Activated CD4-positive, alpha-beta T cell treated with anti-CD3 and anti-CD28 coated beads for 1 hour (primary cell): ENCODE measurements around the gene OR10H1.
"Not testable (repeated sequence)": the region's sequence is repeated elsewhere in the genome, so short reads cannot be mapped to it uniquely, and the experiment has no call there.

Experiments
- DNase-seq: peaks from one replicate; pipeline ENCODE4 v3.0.0-alpha.2; 2020

OR10H1 gene, protein sequence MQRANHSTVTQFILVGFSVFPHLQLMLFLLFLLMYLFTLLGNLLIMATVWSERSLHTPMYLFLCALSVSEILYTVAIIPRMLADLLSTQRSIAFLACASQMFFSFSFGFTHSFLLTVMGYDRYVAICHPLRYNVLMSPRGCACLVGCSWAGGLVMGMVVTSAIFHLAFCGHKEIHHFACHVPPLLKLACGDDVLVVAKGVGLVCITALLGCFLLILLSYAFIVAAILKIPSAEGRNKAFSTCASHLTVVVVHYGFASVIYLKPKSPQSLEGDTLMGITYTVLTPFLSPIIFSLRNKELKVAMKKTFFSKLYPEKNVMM

DNA sequence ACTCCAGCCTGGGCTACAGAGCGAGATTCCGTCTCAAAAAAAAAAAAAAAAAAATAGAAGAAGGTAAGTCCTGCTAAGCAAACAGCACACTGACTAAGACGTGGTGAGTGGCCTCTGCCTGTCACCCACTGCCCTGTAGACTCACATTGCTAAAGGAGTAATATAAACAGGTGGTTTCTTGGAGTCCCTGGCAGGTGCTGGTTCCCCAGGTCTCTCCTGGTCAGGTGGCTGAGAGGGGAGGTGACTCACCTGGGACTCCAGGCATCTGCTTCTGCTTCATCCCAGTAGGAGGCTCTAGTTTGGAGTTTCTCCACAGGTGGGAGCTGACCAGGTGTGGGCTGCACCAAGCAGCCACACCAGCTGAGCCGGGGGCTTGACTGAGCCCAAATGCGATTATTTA, at the start of gene OR10H1:
TSS of gene OR10H1 (minus strand) at position 359 of the 400 bp plus-strand sequence. CDS start 7,627 bp downstream, outside the sequence.
- DNase-seq = no peak

DNA sequence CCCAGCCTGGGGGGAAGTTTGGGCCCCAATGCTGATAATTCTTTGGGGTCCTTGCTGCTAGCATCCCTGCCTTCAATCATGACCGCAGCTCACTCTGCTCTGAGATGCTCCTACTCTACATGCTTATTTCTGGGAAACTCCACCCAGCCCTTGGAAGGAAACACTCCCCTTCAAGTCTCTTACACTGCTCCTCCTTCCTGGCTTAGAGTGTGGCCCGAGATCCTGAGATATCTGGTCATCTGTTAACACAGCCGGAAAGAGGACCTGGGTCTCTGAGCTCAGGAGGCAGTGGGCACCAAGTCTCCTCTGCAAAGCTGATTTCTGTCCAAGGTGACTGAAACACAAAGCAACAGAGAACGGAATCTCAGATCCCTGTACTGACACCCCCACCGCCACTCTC, 49.4 kb upstream of the OR10H1 start:
- DNase-seq = no peak

DNA sequence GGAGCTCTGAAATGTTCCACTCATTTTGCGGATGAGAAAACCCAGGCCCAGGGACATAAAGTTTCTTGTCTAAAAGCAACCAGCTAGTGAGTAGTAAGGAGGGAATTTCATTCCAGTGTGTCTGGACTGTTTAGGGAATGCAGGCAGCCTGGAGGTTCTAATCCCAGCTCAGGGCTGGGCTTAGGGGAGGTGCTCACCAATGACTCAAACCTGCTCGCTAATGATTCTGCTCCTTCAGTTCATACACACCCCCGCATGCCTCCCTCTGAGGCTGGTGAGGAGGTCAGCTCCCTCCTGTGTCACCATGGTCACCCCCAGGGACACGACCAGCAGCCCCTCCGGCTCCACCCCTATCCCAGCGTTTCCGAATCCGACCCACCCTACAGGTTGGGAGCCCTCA, 47.8 kb upstream of the OR10H1 start:
- DNase-seq = no peak

DNA sequence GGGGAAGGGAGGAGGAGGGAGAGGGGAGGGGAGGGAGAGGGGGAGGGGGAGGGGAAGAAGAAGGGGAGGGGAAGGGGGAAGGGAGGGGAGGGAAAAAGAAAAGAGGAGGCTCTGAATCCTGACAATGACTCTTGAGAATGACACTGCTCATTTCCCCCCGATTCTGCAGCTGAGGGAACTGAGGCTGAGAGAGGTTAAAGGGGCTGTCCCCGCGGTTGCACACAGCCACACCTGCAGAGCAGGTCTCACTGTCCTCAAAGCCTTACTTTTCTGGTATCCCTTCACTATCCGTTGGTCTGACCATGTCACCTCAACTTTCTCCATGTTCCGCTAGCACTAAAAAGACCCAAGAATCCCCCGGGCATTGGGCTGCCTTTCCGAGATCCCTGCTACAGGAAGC, 47.0 kb upstream of the OR10H1 start:
- DNase-seq = no peak

DNA sequence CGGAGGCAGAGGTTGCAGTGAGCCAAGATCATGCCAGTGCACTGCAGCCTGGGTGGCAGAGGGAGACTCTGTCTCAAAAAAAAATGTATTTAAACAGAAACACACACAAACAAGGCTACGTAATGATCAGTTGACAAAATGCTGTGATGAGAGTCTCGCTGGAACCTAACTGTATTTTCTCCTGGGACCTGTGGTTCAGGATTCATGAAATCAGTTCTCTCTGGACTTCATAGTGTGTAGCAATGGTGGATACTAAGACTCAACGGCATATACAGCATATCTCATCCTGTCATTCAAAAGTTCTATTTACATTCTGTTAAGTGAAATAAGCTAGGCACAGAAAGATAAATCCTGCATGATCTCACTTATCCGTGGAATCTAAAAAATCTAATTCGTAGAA, 45.1 kb upstream of the OR10H1 start:
- DNase-seq = no peak

DNA sequence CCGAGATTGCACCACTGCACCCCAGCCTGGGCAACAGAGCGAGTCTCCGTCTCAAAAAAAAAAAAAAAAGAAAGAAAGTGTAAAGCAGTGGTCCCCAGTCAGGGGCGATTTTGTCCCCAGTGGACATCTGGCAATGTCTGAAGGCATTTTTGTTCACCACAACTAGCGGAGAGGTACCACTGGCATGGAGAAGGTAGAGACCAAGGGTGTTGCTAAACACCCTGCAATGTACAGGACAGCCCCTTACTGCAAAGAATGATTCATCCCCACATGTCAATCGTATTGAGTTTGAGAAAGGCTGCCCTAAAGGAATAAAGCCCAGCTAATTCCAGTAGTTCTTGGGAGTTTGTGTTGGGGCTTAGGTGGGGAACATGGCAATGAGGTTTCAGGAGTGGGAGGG, 43.7 kb upstream of the OR10H1 start:
- DNase-seq = no peak

DNA sequence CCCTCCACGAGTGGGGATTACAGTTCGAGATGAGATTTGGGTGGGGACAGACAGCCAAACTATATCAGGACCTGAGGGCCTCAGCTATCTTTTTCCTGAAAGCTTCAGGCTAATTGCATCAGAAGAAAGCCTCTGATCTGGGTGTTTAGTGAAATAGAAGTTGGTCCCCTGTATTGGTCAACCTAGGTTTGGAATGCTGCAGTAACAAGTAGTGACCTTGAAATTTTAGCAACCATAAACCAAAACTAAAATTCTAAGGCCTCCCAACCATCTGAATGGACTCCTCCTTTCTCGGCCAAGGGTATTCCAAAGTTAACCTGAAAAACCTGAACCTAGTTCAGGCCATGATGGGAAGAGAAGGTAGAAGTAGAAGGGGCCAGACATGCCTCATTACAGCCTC, 34.9 kb upstream of the OR10H1 start:
- DNase-seq = no peak

DNA sequence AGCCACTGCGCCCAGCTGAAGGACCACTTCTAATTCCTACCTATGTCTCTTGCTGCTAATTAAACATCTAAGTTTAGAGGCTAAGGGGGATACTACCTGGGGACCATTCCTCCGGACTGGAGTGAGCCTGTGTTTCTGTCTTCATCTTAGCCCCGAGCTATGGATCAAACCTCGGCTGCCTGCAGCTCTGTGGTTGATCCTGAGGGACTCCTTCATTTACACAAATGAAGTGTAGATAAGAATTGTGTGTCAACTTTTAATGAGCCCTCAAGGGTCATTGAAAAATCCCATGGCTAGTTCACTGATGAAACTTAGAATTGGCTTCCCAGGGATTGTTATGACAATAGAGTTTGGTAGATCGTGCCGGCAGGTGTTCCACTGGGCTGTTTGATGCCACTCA, 31.5 kb upstream of the OR10H1 start:
- no peak for DNase-seq

DNA sequence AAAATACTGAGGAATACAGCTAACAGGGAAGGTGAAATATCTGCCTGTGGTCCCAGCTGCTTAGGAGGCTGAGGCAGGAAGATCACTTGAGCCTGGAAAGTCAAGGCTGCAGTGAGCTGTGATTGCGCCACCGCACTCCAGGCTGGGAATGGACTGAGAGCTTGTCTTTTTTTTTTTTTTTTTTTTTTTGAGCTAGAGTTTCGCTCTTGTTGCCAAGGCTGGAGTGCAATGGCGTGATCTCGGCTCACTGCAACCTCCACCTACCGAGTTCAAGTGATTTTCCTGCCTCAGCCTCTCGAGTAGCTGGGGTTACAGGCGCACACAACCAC, 28.4 kb upstream of the OR10H1 start:
- DNase-seq = not testable (repeated sequence)

DNA sequence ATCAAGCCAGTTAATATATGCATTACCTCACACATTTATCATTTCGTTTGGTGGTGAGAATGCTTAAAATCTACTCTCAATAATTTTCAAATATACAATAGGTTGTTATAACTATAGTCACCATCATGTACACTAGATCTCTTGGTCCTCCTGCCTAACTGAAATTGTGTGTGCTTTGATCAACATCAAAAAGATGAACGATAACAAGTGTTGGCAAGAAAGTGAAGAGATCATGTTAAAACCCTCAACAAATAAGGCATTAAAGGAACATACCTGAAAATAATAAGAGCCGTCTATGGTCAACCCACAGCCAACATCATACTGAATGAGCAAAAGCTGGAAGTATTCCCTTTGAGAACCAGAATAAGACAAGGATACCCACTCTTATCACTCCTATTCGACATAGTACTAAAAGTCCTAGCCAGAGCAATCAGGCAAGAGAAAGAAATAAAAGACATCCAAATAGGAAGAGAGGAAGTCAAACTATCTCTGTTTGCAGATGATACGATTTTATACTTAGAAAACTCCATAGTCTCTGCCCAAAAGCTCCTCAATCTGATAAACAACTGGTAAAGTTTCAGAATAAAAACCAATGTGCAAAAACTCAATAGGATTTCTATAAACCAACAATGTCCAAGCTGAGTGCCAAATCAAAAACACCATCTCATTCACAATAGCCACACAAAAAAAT, 27.9 kb upstream of the OR10H1 start:
- DNase-seq = no peak

DNA sequence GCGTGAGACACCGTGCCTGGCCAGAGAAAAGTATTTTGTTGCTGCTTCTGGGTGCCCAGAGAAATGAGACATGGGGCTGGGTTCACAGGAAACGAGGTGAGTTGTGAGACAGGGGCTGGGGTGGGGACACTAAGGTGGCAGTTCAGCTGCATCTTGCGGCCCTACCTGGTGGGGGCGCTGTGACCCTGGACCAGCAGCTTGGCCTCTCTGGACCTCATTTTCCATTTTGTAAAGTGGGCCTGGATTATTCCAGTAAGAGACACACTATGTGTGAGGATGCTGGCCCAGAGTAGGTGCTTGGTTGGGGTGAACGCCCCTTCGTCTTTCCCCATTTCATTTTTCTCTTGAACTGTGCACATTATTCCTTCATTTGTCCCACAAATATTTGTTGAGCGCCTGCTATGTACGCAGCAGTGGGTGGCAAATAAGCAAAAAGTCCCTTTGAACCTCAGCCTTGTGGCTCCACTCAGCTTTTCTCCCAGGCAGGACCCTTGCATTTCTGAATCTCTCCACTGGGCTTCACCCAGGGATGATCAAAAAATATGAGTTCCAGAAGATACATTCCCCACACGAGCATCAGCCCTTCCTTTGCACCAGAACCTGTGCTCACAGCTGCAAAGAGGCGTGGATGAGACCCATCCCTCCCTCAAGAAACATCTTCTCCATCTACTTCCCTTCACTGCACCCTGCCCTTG, 26.6 kb upstream of the OR10H1 start:
- no peak for DNase-seq

DNA sequence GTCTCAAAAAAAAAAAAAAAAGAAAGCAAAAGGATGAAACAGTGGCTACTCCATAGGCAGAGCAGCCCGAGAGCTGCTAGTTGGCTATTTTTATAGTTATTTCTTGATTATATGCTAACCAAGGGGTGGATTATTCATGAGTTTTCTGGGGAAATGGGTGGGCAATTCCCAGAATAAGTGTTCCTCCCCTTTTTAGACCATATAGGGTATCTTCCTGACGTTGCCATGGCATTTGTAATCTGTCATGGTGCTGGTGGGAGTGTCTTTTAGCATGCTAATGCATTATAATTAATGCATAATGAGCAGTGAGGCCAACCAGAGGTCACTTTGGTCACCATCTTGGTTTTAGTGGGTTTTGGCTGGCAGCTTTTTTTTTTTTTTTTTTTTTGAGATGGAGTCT, 25.4 kb upstream of the OR10H1 start:
- DNase-seq = no peak

DNA sequence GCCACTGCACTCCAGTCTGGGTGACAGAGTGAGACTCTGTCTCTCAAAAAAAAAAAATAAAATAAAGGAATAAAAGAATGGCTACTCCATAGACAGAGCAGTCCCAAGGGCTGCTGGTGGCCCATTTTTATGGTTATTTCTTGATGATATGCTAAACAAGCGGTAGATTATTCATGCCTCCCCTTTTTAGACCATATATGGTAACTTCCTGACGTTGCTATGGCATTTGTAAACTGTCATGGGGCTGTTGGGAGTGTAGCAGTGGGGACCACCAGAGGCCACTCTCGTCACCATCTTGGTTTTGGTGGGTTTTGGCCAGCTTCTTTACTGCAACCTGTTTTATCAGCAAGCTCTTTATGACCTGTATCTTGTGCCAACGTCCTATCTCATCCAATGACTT, 24.4 kb upstream of the OR10H1 start:
- not testable (repeated sequence) for DNase-seq

DNA sequence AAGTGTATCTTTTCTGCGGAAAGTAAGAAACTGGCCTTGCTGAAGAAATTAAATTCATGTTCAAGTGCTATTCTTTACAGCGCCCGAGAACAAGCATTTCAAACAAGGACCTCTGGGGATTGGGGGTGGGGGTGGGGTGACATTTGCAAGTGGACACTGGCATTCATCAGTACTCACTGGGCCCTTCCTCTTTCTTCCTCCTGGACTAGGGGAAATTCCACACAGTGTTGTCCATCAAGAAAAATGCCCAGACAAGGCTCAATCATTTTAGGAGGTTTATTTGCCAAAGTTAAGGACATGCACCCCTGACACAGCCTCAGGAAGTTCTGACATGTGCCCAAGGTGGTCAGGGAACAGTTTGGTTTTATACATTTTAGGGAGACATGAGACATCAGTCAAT, 22.9 kb upstream of the OR10H1 start:
- no peak for DNase-seq

DNA sequence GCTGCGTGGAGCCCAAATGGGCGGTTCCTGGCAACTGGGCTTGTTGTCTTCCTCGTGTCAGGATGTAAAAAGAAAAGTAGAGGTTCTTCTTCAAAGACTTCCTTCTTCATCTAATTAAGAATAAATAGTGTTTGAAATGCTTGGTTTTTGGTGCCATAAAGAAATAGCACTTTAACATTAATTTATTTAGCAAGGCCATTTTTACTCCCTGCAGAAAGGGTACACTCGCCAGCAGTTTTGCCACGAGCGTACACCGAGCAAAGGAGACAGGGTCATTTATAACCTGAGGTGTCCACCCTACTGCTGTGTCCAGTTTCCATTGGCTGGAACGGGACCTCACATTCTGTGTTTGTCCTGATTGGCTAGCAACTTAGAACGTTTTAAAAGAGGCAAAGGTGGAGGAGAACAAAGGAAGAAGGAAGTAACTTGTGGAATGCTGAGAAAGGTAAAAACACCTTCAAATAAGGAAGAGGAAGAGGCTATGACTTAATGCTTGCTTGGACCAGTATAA, 21.8 kb upstream of the OR10H1 start:
- no peak for DNase-seq

DNA sequence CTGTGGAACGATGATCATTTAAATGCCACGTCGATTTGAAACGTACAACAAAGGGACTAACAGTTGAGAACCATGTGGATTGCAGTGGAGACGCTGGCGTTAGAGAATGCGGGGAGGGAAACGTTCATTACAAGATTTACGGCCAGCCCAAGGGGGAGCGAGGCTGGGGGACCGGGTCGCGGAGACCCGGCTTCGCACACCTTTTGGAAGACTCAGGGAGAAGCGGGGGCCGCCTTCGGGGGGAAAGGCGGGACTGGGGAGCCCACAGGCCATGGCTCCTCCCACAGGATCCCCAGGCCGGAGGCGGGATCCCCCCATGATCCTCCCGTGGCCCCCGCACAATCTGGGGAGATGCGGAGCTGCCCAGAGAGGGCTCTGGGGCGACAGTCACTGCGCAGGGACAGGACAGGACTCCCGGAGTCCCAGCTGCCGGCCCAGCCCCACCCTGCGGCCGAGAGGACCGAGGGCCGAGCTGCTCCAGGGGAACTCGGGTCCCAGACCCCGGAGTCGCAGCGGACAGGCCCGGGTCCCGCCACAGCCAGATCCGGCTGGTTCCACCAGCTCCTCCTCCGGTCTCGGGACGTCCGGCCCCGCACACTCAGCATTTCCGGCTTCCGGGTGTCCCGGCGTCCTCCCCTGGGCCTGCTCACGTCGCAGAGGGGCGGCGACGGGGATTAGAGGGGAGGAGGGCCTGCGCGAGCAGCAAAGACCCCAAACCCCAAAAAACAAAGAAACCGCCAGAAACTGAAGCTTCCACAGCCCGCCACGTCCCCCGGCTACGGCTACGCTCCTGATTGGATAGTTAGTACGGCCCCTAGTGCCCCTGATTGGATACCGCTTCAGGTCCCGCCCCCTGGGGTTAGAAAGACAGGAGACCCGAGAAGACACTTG, 21.1 kb upstream of the OR10H1 start:
- peak; percentile 86 for DNase-seq

DNA sequence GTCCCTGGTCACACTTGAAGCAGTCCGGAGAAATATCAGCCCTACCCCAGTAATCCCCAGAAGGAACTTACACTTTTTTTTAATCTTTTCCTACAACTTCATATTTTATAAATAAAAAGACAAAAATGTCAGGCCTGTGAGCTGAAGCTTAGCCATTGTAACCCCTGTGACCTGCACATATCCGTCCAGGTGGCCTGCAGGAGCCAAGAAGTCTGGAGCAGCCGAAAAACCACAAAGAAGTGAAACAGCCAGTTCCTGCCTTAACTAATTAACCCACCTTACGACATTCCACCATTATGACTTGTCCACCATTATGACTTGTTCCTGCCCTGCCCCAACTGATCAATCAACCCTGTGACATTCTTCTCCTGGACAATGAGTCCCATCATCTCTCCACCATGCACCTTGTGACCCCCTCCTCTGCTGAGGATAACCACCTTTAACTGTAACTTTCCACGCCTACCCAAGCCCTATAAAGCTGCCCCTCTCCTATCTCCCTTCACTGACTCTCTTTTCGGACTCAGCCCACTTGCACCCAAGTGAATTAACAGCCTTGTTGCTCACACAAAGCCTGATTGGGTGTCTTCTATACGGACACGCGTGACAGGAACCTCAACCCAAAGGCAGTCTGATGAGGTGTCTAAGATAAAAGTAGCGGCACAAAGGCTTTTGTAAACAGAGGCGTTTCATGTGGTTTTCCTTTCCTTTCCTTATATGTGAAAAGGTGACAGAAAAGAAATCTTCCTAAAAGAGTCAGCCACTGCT, 20.3 kb upstream of the OR10H1 start:
- DNase-seq = peak; percentile 43

DNA sequence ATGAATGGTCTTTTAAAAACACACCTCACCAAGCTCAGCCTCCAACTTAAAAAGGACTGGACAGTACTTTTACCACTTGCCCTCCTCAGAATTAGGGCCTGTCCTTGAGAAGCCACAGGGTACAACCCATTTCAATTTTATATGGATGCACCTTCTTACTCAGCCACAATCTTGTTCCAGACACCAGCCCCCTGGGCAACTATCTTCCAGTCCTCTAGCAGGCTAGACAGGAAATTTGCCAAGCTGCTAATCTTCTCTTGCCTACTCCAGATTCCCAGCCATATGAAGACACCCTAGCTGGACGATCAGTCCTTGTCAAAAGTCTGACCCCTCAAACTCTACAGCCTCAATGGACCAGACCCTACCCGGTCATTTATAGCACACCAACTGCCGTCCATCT, 18.8 kb upstream of the OR10H1 start:
- DNase-seq = not testable (repeated sequence)

DNA sequence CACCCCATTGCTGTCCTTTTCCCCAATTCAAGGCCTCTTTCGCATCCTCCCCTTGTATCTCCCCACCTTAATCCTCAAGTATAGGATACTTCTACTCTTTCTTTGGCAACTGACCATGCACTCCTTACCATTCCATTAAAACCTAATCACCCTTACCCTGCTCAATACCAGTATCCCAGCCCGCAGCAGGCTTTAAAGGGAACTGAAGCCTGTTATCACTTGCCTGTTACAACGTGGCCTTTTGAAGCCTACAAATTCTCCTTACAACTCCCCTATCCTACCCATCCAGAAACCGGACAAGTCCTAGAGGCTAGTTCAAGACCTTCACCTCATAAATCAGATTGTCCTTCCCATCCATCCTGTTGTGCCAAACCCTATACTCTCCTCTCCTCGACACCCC, 16.2 kb upstream of the OR10H1 start:
- no peak for DNase-seq

DNA sequence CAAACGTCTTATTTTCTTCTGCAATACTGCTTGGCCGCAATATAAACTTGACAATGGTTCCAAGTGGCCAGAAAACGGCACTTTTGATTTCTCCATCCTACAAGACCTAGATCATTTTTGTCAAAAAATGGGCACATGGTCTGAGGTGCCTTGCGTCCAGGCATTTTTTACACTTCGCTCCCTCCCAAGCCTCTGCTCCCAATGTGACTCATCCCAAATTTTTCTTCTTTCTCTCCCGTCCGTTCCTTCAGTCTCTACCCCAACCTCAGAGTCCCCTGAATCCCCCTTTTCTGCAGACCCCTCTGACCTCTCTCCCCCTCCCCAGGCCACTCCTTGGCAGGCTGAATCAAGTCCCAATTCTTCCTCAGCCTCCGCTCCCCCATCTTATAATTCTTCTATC, 14.3 kb upstream of the OR10H1 start:
- no peak for DNase-seq

DNA sequence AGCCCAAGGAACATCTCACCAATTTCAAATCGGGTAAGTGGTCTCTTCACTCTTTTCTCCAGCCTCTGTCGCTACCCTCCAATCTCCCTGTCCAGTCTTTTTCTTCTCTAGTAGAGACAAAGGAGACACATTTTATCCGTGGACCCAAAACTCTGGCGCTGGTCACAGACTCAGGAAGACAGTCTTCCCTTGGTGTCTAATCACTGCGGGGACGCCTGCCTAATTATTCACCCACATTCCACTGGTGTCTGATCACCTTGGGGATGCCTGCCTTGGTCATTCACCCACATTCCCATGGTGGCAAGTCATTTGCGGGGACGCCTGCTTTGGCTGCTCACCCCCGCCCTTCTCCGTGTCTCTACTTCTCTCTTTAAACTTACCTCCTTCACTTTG, 13.8 kb upstream of the OR10H1 start:
- DNase-seq = no peak

DNA sequence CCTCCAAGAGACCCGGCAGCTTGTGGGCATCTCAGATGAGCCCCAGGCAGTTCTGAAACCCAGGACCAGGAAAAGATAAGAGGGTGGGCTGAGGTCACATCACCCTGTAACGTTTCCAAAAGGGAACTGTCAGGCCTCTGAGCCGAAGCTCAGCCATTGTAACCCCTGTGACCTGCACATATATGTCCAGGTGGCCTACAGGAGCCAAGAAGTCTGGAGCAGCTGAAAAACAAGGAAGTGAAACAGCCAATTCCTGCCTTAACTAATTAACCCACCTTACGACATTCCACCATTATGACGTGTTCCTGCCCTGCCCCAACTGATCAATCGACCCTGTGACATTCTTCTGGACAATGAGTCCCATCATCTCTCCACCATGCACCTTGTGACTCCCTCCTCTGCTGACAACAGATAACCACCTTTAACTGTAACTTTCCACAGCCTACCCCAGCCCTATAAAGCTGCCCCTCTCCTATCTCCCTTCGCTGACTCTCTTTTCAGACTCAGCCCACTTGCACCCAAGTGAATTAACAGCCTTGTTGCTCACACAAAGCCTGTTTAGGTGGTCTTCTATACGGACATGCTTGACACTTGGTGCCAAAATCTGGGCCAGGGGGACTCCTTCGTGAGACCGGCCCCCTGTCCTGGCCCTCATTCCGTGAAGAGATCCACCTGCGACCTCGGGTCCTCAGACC, 13.3 kb upstream of the OR10H1 start:
- not testable (repeated sequence) for DNase-seq
